Measurements from ENCODE around the gene ACAA2.
"Not testable (repeated sequence)": the region's sequence is repeated elsewhere in the genome, so short reads cannot be mapped to it uniquely, and the experiment has no call there.

Gene ACAA2

DNA sequence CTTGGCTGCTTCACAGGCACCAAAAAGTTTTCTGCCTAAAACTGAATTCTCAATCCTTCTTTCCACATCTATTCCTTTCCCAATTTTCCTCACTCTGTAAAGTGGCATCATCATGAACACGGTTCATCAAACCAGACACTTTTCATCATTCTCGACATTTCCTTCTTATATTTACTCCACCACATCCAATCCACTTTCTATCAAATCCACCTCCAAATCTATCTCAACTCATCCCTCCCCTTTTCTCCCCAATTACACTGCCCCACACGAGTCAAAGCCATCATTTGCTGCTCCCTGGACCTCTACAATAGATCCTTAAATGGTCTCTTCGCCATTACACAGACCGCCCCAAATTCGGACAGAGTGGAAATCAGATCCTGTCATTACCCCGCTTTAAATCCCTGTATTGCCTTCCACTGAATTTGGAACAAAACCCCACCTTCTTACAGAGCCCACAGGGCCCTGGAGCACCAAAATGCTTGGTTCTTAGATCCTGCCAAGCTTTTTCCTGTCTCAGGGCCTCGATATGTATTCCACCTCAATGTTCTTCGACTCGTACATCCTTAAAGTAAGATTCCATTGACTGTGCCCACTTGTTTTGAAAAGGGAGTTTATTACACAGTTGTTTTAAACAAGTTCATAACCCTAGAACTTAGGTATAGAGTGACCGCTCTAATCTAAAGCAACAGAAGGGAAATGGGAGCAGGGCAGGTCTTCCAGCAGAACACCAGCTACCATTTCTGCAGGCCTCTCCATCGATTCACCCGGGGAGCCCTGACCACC, 856 bp downstream of the ACAA2 start:
- DNase-seq (ENCODE audit: low spot score) = peak; percentile 16

DNA sequence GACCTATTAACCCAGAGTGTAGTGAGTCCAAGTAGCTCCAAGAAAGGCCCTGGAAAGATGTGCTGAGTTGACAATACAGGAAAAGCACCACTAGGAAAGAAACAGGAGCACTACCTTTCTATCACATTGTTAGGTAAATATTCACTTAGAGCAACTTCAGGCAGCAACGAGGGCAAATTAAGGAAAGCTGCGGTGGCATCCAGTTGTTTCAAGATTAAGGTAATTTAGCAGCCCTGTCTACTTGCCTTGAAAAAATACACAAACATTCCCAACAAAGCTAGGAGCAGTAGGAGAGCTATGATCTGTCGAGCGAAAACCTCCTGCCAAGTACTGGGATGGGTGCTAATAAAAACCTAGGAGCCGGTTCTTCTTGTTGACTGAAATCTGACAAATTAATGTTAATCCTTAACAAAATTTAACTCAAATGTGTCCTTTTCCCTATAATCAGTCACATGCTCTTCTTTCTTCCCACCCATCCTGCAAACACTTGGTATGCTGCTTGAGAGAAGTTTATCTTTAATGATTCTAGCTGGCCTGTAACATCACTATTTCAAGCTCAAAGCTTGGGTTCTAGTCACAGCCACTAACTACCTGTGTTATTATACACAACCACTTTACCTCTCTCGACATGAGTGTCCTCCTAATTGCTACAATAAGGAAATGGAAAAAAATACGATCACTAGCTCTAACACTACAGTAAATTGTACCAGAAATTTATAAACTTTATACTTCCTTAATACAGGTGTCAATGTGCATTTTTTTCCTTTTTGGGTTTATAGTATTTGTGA, 2.0 kb downstream of the ACAA2 start:
- DNase-seq (ENCODE audit: low spot score) = no peak

DNA sequence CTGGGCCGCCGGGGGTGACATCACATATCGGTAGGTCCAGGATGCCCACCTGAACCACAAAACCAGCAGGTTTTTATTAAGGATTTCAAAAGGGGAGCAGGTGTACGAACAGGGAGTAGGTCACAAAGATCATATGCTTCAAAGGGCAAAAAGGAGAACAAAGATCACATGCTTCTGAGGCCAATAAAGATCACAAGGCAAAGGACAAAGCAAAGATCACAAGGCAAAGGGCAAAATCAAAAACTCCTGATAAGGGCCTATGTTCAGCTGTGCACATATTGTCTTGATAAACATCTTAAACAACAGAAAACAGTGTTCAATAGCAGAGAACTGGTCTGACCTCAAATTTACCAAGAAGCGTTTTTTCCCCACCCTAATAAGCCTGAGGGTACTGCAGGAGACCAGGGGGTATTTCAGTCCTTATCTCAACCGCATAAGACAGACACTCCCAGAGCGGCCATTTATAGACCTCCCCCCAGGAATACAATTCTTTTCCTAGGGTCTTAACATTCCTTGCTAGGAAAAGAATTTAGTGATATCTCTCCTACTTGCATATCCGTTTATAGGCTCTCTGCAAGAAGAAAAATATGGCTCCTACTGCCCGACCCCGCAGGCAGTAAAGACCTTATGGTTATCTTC, 4.7 kb downstream of the ACAA2 start:
- DNase-seq (ENCODE audit: low spot score) = not testable (repeated sequence)

DNA sequence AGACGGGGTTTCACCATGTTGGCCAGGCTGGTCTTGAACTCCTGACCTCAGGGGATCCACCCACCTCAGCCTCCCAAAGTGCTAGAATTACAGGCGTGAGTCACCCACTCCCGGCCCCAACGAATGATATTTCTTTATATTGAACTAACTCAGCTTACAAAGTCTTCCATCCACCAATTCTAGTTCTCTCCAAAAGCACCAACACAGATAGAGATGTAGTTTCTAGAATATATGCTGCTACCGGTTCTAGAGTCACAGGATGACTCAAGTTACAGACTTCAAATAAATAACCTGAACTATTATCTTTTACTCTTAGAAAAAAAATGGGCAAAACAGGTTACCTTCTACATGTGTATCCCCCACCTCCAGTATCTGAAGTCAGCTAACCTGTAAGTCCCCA, 9.2 kb downstream of the ACAA2 start:
- DNase-seq (ENCODE audit: low spot score) = no peak

DNA sequence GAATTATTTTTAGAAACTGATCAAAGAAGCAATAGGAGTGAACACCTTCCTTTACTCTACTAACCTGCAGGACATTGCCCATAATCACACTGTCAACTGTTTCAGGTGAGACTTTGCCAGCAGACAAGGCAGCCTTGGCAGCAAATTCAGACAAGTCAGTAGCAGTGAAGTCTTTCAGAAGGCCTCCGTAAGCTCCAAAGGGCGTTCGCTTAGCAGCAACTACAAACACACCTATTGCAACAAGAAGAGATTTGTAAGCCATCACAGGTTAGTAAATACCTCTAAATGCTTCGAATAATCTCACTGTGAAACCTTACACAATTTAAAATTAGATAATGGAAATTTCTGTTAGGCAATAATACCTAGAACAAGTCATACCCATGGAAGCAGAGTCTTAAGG, 10.7 kb downstream of the ACAA2 start:
- DNase-seq (ENCODE audit: low spot score) = no peak

DNA sequence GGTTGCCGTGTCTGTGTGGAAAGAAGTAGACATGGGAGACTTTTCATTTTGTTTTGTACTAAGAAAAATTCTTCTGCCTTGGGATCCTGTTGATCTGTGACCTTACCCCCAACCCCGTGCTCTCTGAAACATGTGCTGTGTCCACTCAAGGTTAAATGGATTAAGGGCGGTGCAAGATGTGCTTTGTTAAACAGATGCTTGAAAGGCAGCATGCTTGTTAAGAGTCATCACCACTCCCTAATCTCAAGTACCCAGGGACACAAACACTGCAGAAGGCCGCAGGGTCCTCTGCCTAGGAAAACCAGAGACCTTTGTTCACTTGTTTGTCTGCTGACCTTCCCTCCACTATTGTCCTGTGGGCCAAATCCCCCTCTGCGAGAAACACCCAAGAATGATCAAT, 12.8 kb downstream of the ACAA2 start:
- not testable (repeated sequence) for DNase-seq (ENCODE audit: low spot score)

DNA sequence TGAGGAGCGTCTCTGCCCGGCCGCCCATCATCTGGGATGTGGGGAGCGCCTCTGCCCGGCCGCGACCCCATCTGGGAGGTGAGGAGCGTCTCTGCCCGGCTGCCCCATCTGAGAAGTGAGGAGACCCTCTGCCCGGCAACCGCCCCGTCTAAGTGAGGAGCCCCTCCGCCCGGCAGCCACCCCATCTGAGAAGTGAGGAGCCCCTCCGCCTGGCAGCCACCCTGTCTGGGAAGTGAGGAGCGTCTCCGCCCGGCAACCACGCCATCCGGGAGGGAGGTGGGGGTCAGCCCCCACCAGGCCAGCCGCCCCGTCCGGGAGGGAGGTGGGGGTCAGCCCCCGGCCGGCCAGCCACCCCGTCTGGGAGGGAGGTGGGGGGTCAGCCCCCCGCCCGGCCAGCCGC, 13.5 kb downstream of the ACAA2 start:
- DNase-seq (ENCODE audit: low spot score) = not testable (repeated sequence)

DNA sequence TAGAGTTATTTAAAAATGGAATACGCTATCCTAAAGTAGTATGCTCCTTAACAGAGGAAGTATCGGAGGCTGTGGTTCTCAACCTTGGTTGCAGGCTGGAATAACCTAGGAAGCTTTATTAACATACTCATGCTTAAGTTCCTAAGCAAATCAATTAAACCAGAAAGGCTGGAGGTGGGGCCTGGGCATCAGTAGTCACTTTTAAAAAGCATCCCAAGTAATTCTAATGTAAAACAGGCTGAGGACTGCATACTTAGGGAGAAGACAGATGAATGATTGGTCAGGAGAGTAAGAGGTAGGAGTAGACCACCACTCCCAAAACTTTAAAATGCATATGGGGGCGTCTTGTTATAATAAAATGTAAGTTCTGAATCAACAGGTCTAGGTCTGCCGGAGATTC, 15.3 kb downstream of the ACAA2 start:
- DNase-seq (ENCODE audit: low spot score) = no peak

DNA sequence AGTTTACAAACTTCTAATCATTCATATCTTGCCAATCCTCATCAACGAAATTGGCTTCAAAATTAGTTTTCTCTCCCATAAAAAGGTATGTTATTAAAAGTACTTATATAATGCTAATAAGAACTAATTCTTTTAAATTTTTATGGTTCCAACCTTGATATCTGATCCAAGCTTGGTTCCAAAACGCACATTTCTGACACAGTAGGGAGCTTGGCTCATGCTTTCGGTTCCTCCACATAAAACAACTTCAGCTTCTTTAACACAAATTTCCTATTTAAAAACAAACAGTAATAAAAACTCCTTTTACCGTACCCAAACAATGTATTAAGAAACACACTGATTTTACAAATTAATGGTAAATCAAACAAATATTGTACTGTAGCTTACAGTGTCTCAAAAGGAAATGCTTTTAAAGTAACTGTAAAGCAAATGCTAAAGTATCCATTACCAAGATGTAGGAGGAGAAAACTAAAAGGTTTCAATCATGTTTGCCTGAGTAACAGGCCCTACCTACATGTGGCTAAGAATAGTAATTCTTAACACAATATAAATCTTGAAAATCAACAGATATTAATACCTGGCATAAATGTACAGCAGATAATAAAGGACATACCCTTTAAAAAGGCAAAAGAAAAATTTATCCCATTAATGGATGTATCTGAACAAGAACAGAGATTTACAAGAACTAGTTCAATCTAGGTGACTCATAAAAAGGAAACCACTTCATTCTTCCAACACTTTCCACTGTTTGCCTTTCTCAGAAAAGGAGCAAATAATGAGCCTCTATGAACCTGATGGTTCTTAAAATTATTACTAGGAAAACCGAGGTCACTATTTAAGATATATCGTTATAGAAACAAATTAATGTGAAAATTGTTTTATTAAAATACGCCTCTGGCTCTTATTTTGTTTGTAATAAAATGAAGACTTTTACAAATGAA, 17.5 kb downstream of the ACAA2 start:
- DNase-seq (ENCODE audit: low spot score) = no peak

DNA sequence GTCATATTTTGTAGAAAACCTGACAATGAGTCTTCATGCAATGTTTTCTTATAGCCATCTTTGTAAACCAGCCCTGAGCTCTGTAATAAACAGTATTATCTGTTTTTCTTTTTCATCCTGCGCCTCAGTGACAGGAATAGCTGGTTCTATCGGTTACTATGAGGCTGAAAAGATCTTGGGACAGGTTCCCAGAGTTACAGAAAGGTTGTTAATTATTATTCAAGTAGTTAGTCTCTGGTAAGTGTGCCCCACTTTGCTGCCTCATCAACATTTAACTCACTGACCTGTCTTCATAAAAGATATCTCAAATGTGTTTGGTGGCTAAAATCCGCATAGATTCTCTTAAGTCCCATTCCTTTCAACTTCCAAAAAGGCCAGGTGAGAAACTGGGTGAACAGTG, 18.6 kb downstream of the ACAA2 start:
- DNase-seq (ENCODE audit: low spot score) = no peak

DNA sequence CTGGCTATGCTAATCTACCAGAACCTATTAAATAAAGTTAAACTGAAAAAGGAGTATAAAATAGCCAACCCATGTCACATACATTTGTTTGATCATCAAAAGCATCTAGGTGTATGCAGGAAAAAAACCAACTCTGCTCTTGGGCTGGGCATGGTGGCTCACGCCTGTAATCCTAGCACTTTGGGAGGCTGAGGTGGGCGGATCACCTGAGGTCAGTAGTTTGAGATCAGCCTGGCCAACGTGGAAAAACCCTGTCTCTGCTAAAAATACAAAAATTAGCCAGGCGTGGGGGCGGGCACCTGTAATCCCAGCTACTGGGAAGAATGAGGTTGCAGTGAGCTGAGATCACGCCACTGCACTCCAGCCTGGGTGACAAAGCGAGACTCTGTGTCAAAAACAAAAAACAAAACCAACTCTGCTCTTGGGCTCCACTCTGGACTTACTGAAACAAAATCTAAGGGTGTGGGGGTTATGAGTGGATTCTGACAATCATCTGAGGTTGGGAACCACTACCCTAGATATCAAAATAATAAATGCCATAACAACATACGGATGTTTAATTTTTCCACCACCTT, 23.7 kb downstream of the ACAA2 start:
- DNase-seq (ENCODE audit: low spot score) = not testable (repeated sequence)

DNA sequence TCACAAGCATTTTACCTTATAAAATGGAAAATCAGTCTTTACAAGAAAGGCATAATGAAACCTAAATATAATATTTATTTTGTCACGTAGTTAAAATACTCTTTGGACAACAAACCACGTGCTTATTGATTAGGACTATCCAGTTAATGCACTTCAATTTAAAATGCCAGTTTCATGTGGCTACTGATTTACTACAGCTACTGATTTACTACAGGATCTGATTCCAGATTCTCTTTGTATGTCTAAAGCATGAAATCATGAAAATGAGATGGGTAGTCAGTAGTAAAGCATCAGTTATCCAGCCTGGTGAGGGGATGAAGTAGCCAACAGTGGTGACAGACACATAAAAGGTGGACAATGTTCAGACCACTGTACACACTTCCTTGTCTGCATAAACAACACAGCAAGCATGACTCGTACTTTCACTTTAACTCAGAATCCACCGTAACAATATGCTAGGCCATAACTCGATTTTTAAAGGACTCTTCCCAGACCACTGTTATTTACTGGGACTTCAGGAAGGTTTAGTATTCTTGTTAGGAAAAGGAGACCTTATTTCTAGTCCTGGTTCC, 24.9 kb downstream of the ACAA2 start:
- no peak for DNase-seq (ENCODE audit: low spot score)

DNA sequence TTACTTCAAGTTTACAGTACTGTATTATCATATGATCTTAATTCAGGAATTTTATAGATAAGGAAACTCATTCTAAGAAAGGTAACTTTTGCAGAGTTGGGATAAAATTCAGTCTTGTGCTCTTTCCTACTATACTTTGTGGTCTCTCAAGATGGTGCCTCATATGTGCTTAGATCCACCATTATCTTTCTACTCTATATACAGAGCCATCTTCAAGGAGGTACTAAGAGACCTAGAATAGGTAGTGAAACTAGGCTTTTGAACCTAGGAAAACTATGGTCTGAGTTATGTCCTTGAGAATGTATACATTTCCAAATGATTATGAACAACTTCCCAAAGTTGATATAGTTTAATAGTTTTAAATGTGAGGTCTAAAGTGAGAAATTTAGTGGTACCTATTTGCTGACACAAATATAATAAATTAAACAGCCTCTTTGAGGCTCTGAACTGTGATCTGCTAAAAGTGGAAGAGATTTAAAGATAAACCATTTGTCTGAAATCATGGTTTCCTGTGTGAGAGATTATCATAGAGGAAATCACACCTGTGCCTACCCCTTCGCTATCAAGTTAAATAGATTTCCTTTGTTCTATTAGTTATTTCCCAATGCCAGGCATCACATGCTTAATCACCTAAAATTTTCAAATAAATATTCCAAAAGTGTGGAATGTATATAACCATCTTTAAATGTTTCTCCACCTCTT, 27.2 kb downstream of the ACAA2 start:
- no peak for DNase-seq (ENCODE audit: low spot score)

DNA sequence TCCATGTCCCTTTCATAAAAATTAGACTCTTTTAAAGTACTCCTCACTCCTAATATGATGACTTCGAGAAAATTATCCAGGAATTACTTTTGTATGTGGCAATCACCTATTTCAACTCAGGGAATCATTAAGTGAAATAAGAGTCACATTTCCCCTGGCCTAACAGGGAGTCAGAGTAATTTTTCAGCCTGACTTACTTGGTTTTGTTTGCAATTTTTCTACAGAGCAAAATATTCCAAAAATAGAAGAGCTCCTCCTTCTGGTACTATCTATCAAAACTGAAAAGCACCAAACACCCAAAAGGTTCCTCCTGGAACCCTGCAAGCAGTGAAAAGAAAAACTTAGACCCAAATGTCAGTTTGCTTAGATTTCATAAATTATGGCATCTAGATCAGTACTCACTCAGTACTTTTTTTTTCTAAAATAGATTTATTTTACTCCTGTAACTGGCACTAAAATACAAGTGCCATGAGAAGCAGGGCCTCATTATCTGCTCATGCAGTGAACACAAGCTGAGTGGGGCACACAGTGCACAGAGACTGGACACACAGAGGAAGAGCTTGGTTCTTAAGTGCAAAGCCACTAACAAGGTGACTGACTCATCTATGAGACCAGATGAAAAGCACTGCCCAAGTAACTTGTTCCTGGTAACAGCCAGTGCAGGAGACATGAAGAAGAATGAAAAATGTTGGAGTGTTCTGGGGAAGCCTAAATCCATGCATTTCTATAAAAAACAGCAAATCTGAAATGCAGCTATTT, 28.7 kb downstream of the ACAA2 start:
- DNase-seq (ENCODE audit: low spot score) = peak; percentile 54

DNA sequence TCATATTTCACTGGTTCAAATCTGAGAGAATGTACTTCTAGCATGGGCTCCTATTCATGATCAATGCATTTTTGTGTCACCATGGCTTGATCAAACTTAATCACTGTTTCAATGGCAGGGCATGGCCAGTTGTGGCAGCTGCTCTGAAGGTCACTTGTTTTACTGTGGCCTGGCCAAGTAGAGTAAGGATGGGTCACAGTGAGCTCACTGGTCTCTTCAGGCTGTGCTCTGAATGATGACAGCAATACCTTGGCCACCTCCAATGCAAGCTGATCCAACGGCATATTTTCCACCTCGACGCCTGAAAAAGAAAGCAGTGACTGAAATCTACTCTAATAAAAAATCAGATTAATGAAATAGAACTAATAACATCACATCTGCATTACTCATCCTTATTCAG, 29.7 kb downstream of the ACAA2 start:
- DNase-seq (ENCODE audit: low spot score) = not testable (repeated sequence)

DNA sequence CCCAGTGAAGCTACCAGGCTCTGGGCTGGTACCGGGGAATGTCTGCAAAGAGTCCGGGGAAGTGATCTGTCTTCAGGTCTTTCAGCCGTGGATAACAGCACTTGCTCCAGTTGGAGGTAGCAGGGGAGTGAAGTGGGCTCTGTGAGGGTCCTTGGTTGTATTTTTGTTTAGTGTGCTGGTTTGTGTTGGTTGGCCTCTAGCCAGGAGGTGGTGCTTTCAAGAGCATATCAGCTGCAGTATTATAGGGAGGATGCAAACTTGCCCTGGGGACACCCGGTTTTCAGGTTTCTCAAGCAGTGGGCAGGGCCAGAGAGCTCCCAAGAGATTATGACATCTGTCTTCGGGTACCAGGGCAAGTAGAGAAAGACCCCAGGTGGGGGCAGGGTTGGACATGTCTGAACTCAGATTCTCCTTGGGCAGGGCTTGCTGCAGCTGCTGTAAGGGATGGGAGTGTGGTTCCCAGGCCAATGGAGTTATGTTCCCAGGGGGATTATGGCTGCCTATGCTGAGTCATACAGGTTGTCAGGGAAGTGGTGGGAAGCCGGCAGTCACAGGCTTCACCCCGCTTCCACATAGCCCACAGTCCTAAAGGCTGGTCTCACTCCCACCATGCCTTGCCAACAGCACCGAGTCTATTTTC, 34.4 kb downstream of the ACAA2 start:
- DNase-seq (ENCODE audit: low spot score) = no peak

DNA sequence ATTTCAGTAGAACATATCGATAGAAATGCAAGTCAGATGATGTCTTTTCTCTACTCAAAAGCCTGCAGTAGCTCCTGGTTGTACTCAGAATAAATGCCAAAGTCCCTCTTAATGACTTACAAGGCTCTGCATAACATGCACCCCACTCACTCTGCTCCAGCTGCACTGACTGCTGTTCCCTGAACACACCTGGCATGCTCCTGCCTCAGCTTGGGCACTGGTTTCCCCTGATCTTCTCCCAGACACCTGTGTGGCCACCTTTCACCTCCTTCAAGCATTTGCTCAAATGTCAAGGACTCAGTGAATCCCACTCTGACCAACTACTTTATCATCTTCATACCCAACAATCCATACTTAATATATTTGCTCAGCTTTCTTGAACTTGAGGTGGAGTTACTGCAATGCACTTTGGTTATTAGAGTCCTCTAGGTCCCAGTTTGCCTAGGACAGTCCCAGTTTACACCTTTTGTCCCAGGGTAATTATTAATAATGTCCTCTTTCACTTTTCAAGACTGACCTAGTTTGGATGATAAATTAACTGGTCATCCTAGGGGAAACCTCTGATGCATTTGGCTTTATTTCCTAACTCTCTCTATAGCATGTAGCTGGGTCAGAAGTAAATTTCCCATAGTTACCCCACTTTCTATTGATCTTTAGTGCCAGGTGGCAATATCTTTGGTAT, 44.1 kb downstream of the ACAA2 start:
- DNase-seq (ENCODE audit: low spot score) = no peak

DNA sequence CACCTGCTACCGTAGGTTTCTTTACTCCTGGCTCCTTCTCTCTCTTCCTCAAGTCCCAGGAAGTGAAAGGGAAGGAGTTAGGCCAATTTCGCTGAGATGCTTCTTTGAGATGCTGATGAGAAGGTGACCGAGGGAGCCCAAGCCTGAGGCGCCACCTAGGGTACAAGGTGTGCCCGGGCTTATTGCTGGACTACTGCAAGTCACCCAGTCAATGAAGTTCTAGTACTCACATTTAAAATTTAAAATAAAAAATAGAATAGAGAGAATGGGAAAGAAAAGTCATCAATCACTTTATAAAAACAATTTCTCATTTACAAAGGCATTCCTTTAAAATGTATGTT, 45.3 kb downstream of the ACAA2 start:
- DNase-seq (ENCODE audit: low spot score) = peak; percentile 71

All from GM03348 (cell line).